A172 (cell line): Measurements from ENCODE around the gene GPRIN1. TPM values are rescaled to one million over a fixed set of nuclear protein-coding genes. Genes with fewer than 3 reads are reported as not detected.

ENCODE experiments used
- total RNA-seq: library from RNA; depleted of rRNA; stranded (reverse); fragments of >200 nt; shearing (Covaris generic); gene quantifications from 2 replicates; pipeline ENCODE4 v1.2.3, GENCODE V29; 2014; rRNA removed

The GPRIN1 gene
- total RNA-seq, 1 experiment from 2014 or later, result 24.6 TPM

Other genes starting within 250 kb of the GPRIN1 start
- 92.3 and 94.4 TPM in 2 replicates for gene KIAA1191, start 248.4 kb downstream of the GPRIN1 start, total RNA-seq
- gene ARL10, start 244.7 kb downstream of the GPRIN1 start, total RNA-seq, result not detected in 2 replicates
- gene NOP16, start 221.6 kb downstream of the GPRIN1 start, total RNA-seq, result 37.9 and 41.4 TPM in 2 replicates
- 186 and 199 TPM in 2 replicates for gene HIGD2A, start 221.4 kb downstream of the GPRIN1 start, total RNA-seq
- 193 and 203 TPM in 2 replicates for gene CLTB, start 193.6 kb downstream of the GPRIN1 start, total RNA-seq
- 57.3 and 59.7 TPM in 2 replicates for gene FAF2, start 161.8 kb downstream of the GPRIN1 start, total RNA-seq
- gene RNF44, start 72.8 kb downstream of the GPRIN1 start, total RNA-seq, result 8.1 and 9.2 TPM in 2 replicates
- 0.12 TPM in 1 of 2 replicates, not detected in the other for gene CDHR2, start 60.8 kb downstream of the GPRIN1 start, total RNA-seq
- 0.10 TPM in 1 of 2 replicates, not detected in the other for gene SNCB, start 20.4 kb upstream of the GPRIN1 start, total RNA-seq
- gene EIF4E1B, start 20.5 kb upstream of the GPRIN1 start, total RNA-seq, result not detected in 2 replicates
- 54.9 and 67.7 TPM in 2 replicates for gene TSPAN17, start 37.3 kb upstream of the GPRIN1 start, total RNA-seq
- gene UNC5A, start 200.4 kb upstream of the GPRIN1 start, total RNA-seq, result 2.9 and 3.4 TPM in 2 replicates